Measurements from ENCODE around the gene SH3BP5.

SH3BP5 gene

DNA sequence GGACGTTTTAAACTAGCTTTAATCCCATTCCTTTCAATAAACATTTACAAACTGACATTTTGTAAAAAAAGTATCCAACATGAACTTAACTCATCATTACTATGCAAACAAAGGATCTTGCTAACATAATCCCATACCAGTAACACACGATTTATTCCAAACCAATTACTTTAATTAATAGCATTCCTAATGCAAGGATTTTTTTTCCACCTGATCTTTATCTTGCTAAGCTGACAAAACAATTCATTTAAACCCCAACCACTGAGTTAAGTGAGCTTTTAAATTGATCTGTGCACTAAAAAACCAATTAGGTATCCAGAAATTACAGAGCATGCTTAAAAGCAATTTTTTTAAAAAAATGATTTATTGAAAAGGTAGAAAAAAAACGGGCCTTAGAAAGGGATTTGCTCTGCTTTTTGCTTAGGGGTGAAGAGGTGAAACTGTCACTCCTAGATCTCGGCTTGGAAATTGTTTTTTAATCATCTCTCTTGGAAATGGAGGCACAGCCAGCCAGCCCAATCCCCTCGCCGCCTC lies 1.2 kb downstream of the SH3BP5 start:
- H3K36me3 ChIP-seq (ENCODE audit: low read depth): no peaks in the 10 kb centered on the region
- DNase-seq (ENCODE audit: low spot score) (no peak), ATAC-seq (ENCODE audit: low read depth) (no peak)
- H3K4me1 ChIP-seq (ENCODE audit: insufficient read depth, poor library complexity, severe bottlenecking): peaks cover 6% of the 10 kb centered on the region
- H3K4me3 ChIP-seq (ENCODE audit: severe bottlenecking): peak overlapping the region; percentile 67
- TF ChIP-seq, protein P1, sequence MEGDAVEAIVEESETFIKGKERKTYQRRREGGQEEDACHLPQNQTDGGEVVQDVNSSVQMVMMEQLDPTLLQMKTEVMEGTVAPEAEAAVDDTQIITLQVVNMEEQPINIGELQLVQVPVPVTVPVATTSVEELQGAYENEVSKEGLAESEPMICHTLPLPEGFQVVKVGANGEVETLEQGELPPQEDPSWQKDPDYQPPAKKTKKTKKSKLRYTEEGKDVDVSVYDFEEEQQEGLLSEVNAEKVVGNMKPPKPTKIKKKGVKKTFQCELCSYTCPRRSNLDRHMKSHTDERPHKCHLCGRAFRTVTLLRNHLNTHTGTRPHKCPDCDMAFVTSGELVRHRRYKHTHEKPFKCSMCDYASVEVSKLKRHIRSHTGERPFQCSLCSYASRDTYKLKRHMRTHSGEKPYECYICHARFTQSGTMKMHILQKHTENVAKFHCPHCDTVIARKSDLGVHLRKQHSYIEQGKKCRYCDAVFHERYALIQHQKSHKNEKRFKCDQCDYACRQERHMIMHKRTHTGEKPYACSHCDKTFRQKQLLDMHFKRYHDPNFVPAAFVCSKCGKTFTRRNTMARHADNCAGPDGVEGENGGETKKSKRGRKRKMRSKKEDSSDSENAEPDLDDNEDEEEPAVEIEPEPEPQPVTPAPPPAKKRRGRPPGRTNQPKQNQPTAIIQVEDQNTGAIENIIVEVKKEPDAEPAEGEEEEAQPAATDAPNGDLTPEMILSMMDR (IDR thresholded peaks at IDR 0.05; ENCODE audit: poor library complexity, severe bottlenecking): no peak
- no peak overlapping the region for H3K27ac ChIP-seq (ENCODE audit: poor library complexity, severe bottlenecking)
- H3K27me3 ChIP-seq (ENCODE audit: insufficient read depth, poor library complexity, severe bottlenecking): no peaks in the 10 kb centered on the region
- H3K9me3 ChIP-seq (ENCODE audit: severe bottlenecking): no peaks in the 10 kb centered on the region

DNA sequence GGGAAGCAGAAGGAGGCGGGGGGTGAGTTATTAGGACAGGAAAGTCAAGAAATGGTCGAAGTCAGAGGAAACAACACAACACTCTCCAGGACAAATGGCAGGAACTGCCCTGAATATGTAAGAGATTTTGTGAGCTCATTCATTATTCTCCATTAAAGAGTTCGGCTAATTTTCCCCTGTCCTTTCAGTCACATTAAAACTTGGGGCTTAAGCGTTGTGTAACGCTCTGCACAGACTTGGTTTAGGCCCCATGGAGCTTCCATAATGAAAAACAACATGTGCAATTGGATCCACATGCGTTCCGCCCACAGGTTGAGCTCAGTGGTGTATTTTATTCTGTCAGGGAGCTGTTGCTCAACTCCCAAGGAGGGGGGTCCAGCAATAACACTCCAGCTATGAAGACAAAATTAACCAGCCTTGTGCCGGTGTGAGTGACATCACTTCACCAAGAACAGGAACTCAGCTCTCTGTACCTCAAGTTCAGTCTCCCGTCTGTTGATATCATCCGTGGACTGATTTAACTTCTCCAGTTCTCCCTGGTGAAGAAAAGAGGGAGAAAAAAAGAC lies 2.3 kb downstream of the SH3BP5 start:
- Histone ChIP-seq H3K4me3 (ENCODE audit: severe bottlenecking) (no peak overlapping the region), H3K36me3 (ENCODE audit: low read depth) (no peaks in the 10 kb centered on the region), H3K27me3 (ENCODE audit: insufficient read depth, poor library complexity, severe bottlenecking) (no peaks in the 10 kb centered on the region), H3K27ac (ENCODE audit: poor library complexity, severe bottlenecking) (no peak overlapping the region), H3K9me3 (ENCODE audit: severe bottlenecking) (no peaks in the 10 kb centered on the region), H3K4me1 (ENCODE audit: insufficient read depth, poor library complexity, severe bottlenecking) (peaks cover 9% of the 10 kb centered on the region)
- no peak for ATAC-seq (ENCODE audit: low read depth)
- TF ChIP-seq, protein P1 (IDR thresholded peaks at IDR 0.05; ENCODE audit: poor library complexity, severe bottlenecking): no peak
- DNase-seq (ENCODE audit: low spot score): no peak

DNA sequence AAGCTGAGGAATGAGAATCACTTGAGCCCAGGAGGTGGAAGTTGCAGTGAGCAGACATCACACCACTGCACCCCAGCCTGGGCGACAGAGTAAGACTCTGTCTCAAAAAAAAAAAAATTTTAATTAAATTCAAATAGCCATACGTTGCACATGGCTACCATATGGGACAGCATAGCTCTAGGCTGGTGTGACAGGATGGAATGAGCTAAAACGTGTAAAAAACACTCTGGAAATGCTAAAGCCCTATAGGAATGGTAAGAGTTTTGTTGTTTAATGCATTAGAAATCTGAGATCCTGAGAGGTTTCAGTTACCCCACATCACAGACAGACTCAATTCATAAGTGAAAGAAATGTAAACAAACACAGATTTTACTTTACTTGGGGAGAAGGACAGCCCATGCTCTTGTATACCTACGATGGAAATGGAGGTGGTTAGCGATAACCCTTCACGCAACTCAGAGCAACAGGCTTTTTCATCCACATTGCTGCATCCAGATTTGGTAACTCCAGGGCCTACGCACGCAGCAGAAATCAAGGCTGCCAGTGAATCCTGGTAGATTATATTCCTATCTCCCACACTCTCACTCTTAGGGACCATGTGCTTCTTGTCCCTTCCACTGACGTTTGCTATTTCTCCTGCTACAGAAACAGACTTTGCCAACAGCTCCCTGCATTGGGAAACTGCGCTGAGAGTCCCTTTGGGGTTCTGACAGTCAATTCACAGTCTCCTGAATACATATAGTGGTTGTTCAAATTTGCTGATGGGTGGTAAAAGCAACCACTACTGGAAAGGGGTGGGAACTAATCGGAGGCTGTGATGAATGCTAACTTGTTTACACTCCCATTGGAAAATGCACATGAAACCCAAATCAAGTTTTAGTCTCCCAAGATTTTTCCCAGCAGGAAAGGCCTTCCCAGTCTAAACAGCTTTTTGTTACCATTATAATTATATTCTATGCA lies 3.1 kb downstream of the SH3BP5 start:
- TF ChIP-seq, protein P1 (IDR thresholded peaks at IDR 0.05; ENCODE audit: poor library complexity, severe bottlenecking): no peak
- Histone ChIP-seq H3K27ac (ENCODE audit: poor library complexity, severe bottlenecking) (no peak overlapping the region), H3K4me1 (ENCODE audit: insufficient read depth, poor library complexity, severe bottlenecking) (peaks cover 13% of the 10 kb centered on the region), H3K4me3 (ENCODE audit: severe bottlenecking) (no peak overlapping the region), H3K9me3 (ENCODE audit: severe bottlenecking) (no peaks in the 10 kb centered on the region), H3K27me3 (ENCODE audit: insufficient read depth, poor library complexity, severe bottlenecking) (no peaks in the 10 kb centered on the region), H3K36me3 (ENCODE audit: low read depth) (no peaks in the 10 kb centered on the region)
- ATAC-seq (ENCODE audit: low read depth) (no peak), DNase-seq (ENCODE audit: low spot score) (no peak)

DNA sequence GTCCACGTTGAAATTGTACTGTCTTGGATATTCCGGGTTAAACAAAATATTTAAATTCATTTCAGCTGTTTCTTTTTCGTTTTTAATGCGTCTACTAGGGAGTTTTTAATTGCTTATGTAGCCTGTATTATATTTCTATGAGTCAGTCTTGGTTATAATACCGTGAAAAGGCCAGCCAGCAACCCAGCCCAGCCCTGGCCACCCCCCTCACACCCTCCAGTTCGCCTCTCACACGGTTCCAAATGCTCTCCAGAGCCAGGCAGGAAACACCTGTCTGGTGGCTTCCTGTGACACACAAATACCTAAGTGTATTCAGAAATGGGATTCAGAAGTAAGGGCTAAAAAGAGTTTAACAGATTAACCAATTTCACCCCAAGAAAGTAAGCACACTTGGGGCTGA lies 4.4 kb downstream of the SH3BP5 start:
- DNase-seq (ENCODE audit: low spot score) (no peak), ATAC-seq (ENCODE audit: low read depth) (peak; percentile 41; the same call in 2 of the 3 replicates)
- no peaks in the 10 kb centered on the region for H3K9me3 ChIP-seq (ENCODE audit: severe bottlenecking)
- TF ChIP-seq, protein P1 (IDR thresholded peaks at IDR 0.05; ENCODE audit: poor library complexity, severe bottlenecking): no peak
- H3K36me3 ChIP-seq (ENCODE audit: low read depth): no peaks in the 10 kb centered on the region
- peaks cover 13% of the 10 kb centered on the region for H3K4me1 ChIP-seq (ENCODE audit: insufficient read depth, poor library complexity, severe bottlenecking)
- H3K27me3 ChIP-seq (ENCODE audit: insufficient read depth, poor library complexity, severe bottlenecking): no peaks in the 10 kb centered on the region
- H3K27ac ChIP-seq (ENCODE audit: poor library complexity, severe bottlenecking): no peak overlapping the region
- H3K4me3 ChIP-seq (ENCODE audit: severe bottlenecking): no peak overlapping the region

Data from RWPE2 (cell line).